ENCODE measurements around the gene NOXO1. TPM values are rescaled to one million over a fixed set of nuclear protein-coding genes. Genes with fewer than 3 reads are reported as not detected.
A peak's percentile ranks its signal among the peaks of the same experiment; 100 is the strongest.

The NOXO1 gene
- total and polyA plus RNA-seq, 10 of the 15 experiments (the other 5 are each of a cell fraction or from before 2014, with no cell fraction given), result 0.09 to 0.76 (median 0.26) TPM; not detected in 4

- TF ChIP-seq IKZF2 (IDR thresholded peaks at IDR 0.05) (peak in 1 of 2 experiments; percentile 36; a peak in 1 of 4 replicates), MTA2 (IDR thresholded peaks at IDR 0.05; ENCODE audit: low read depth) (no peak), IKZF1 (conservative IDR thresholded peaks at IDR 0.05) (peak; percentile 86), TAF1 (IDR thresholded peaks at IDR 0.05; ENCODE audit: borderline replicate concordance, low read depth, low read length) (peak; percentile 59; the same call in 1 of the 2 replicates), BCL11A (IDR thresholded peaks at IDR 0.05; ENCODE audit: low read depth, low read length) (no peak), BHLHE40 (IDR thresholded peaks at IDR 0.05; ENCODE audit: borderline replicate concordance in 1 of 2, low read depth in 2 of 2, low read length in 1 of 2) (peak; percentile 25 to 81; a peak in 3 of 4 replicates), HCFC1 (IDR thresholded peaks at IDR 0.05; ENCODE audit: low read length) (peak; percentile 76), BACH1 (IDR thresholded peaks at IDR 0.05; ENCODE audit: borderline replicate concordance) (peak; percentile 67; the same call in 1 of the 2 replicates), CREM (IDR thresholded peaks at IDR 0.05; ENCODE audit: low read depth) (peak; percentile 54; the same call in 1 of the 2 replicates), CHD4 (IDR thresholded peaks at IDR 0.05) (no peak), CREB1 (IDR thresholded peaks at IDR 0.05; ENCODE audit: low read depth) (peak; percentile 87), EGR1 (IDR thresholded peaks at IDR 0.05; ENCODE audit: borderline replicate concordance in 1 of 2, low read depth in 2 of 2, low read length in 2 of 2) (peak in 1 of 2 experiments; percentile 70; a peak in 1 of 3 replicates), ETV6 (conservative IDR thresholded peaks at IDR 0.05 in 1 of 2, IDR thresholded peaks at IDR 0.05 in 1 of 2; ENCODE audit: borderline replicate concordance in 1 of 2, low read depth in 1 of 2) (no peak), USF1 (IDR thresholded peaks at IDR 0.05; ENCODE audit: borderline replicate concordance, extremely low read length, insufficient read depth, low read depth, low read length) (peak; percentile 50), CBFB (IDR thresholded peaks at IDR 0.05; ENCODE audit: low read depth) (peak; percentile 67)
Measured at GRCh38 chr16:2009791-2010510, 28.7 kb upstream of the NOXO1 start, which contains the start of gene ZNF598 (continued).

Data from GM12878 (cell line).